ENCODE measurements around the gene ARL2BP.

ARL2BP gene

GRCh38 chr16:57236022-57236350 lies 9.1 kb upstream of the ARL2BP start:
- Histone ChIP-seq H4K20me1 (ENCODE audit: insufficient read depth) (no peaks in the 10 kb centered on the region), H2AFZ (ENCODE audit: low read depth) (no peak overlapping the region), H3K27ac (no peak overlapping the region), H3K36me3 (ENCODE audit: insufficient read depth) (no peaks in the 10 kb centered on the region), H3K4me3 (IDR thresholded peaks at IDR 0.05; ENCODE audit: insufficient read depth, low read depth, low read length) (no peak overlapping the region), H3K4me2 (no peak overlapping the region), H3K4me1 (ENCODE audit: low read depth, poor library complexity, severe bottlenecking) (no peaks in the 10 kb centered on the region), H3K9ac (no peak overlapping the region), H3K79me2 (ENCODE audit: insufficient read depth, low read depth) (no peaks in the 10 kb centered on the region), H3K27me3 (ENCODE audit: insufficient read depth, low read depth) (no peaks in the 10 kb centered on the region)
- no peak for TF ChIP-seq CTCF (conservative IDR thresholded peaks at IDR 0.05; ENCODE audit: low read depth, low read length)

GRCh38 chr16:57238682-57239081 lies 6.4 kb upstream of the ARL2BP start:
- Histone ChIP-seq H3K27me3 (ENCODE audit: insufficient read depth, low read depth) (no peaks in the 10 kb centered on the region), H3K4me3 (IDR thresholded peaks at IDR 0.05; ENCODE audit: insufficient read depth, low read depth, low read length) (no peak overlapping the region), H3K79me2 (ENCODE audit: insufficient read depth, low read depth) (no peaks in the 10 kb centered on the region), H3K27ac (no peak overlapping the region), H3K36me3 (ENCODE audit: insufficient read depth) (no peaks in the 10 kb centered on the region), H4K20me1 (ENCODE audit: insufficient read depth) (no peaks in the 10 kb centered on the region), H2AFZ (ENCODE audit: low read depth) (no peak overlapping the region), H3K4me1 (ENCODE audit: low read depth, poor library complexity, severe bottlenecking) (no peaks in the 10 kb centered on the region), H3K4me2 (no peak overlapping the region), H3K9ac (no peak overlapping the region)
- no peak for TF ChIP-seq CTCF (conservative IDR thresholded peaks at IDR 0.05; ENCODE audit: low read depth, low read length)

- peaks cover 3% of the 10 kb centered on the region for H3K4me1 ChIP-seq (ENCODE audit: low read depth, poor library complexity, severe bottlenecking)
- H3K9ac ChIP-seq, result no peak overlapping the region
- H3K4me2 ChIP-seq, result no peak overlapping the region
- H4K20me1 ChIP-seq (ENCODE audit: insufficient read depth), result no peaks in the 10 kb centered on the region
- no peaks in the 10 kb centered on the region for H3K36me3 ChIP-seq (ENCODE audit: insufficient read depth)
- no peak overlapping the region for H3K27ac ChIP-seq
- no peaks in the 10 kb centered on the region for H3K27me3 ChIP-seq (ENCODE audit: insufficient read depth, low read depth)
- H2AFZ ChIP-seq (ENCODE audit: low read depth), result no peak overlapping the region
- no peak for TF ChIP-seq CTCF (conservative IDR thresholded peaks at IDR 0.05; ENCODE audit: low read depth, low read length)
- no peak overlapping the region for H3K4me3 ChIP-seq (IDR thresholded peaks at IDR 0.05; ENCODE audit: insufficient read depth, low read depth, low read length)
- H3K79me2 ChIP-seq (ENCODE audit: insufficient read depth, low read depth), result no peaks in the 10 kb centered on the region
These were observed 6.0 kb upstream of the ARL2BP start for GRCh38 chr16:57239107-57239506.

GRCh38 chr16:57240851-57241250 lies 4.2 kb upstream of the ARL2BP start:
- TF ChIP-seq CTCF (conservative IDR thresholded peaks at IDR 0.05; ENCODE audit: low read depth, low read length), result no peak
- H3K4me2 ChIP-seq, result no peak overlapping the region
- no peak overlapping the region for H3K27ac ChIP-seq
- H3K36me3 ChIP-seq (ENCODE audit: insufficient read depth), result no peaks in the 10 kb centered on the region
- H3K27me3 ChIP-seq (ENCODE audit: insufficient read depth, low read depth), result no peaks in the 10 kb centered on the region
- no peak overlapping the region for H3K4me3 ChIP-seq (IDR thresholded peaks at IDR 0.05; ENCODE audit: insufficient read depth, low read depth, low read length)
- H3K9ac ChIP-seq, result no peak overlapping the region
- H3K79me2 ChIP-seq (ENCODE audit: insufficient read depth, low read depth), result no peaks in the 10 kb centered on the region
- H4K20me1 ChIP-seq (ENCODE audit: insufficient read depth), result no peaks in the 10 kb centered on the region
- H2AFZ ChIP-seq (ENCODE audit: low read depth), result no peak overlapping the region
- H3K4me1 ChIP-seq (ENCODE audit: low read depth, poor library complexity, severe bottlenecking), result peaks cover 5% of the 10 kb centered on the region

- Histone ChIP-seq H3K4me2 (no peak overlapping the region), H2AFZ (ENCODE audit: low read depth) (no peak overlapping the region), H3K27me3 (ENCODE audit: insufficient read depth, low read depth) (no peaks in the 10 kb centered on the region), H3K4me1 (ENCODE audit: low read depth, poor library complexity, severe bottlenecking) (peaks cover 13% of the 10 kb centered on the region), H4K20me1 (ENCODE audit: insufficient read depth) (no peaks in the 10 kb centered on the region), H3K4me3 (IDR thresholded peaks at IDR 0.05; ENCODE audit: insufficient read depth, low read depth, low read length) (no peak overlapping the region), H3K9ac (no peak overlapping the region), H3K79me2 (ENCODE audit: insufficient read depth, low read depth) (0 out of 2 replicates have a peak, but pooled peaks cover 3% of the 10 kb centered on the region), H3K27ac (no peak overlapping the region), H3K36me3 (ENCODE audit: insufficient read depth) (no peaks in the 10 kb centered on the region)
- no peak for TF ChIP-seq CTCF (conservative IDR thresholded peaks at IDR 0.05; ENCODE audit: low read depth, low read length)
These were observed 2.4 kb upstream of the ARL2BP start for GRCh38 chr16:57242650-57243049.
